Stimulated activated CD8-positive, alpha-beta memory T cell treated with anti-CD3 and anti-CD28 coated beads, Interleukin-15, amount 100 ng/mL, for 1 hour (primary cell): ENCODE results near the gene HAS3.
A peak's percentile ranks its signal among the peaks of the same experiment; 100 is the strongest.
"Not testable (repeated sequence)": the region's sequence is repeated elsewhere in the genome, so short reads cannot be mapped to it uniquely, and the experiment has no call there.

Experiments used
- DNase-seq: peaks from one replicate; pipeline ENCODE4 v3.0.0-alpha.2; 2020; ENCODE audit warnings: low read depth

Gene HAS3

GRCh38 chr16:69116256-69116875 is 10.9 kb downstream of the HAS3 start:
- no peak for DNase-seq

DNA sequence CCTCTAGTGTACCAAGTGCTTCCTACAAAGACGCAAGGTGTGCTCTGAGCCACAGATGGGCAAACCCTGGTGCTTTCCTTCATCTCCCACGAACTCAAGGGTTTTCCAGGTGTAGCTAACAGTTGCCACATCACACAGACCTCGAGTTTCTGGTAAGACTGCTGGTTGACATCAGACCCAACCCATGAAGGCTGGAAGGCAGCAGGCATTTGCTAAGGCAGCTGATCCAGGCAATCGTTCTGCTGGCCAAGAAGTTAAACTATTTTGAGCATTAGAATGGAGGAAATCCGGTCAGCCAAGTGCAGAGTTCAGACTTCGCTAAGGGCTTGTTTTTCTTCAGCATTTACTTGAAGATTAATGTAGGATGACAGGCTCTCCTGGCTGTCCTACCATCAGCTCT is 11.5 kb downstream of the HAS3 start:
- DNase-seq: no peak

DNA sequence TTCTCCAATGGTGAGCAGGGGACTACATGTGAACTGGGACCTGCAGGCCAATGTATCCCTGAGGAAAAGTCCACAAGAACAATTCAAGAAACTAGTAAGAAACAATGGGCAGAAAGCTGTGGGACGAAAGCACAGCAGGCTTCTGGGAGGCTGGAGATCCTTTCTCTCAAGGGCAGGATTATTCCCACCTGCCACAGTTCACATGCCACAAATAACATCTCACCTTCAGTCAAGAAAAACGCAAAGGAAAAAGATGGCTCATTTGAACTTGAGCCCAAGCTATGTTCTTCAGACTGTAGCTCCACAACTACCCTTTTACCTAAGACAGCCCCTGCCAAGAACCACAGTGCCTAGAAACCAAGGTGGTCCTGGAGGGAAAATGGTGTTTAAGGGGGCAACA is 13.0 kb downstream of the HAS3 start:
- DNase-seq: no peak

- DNase-seq: no peak
These were observed 13.5 kb downstream of the HAS3 start for GRCh38 chr16:69118994-69119393.

DNA sequence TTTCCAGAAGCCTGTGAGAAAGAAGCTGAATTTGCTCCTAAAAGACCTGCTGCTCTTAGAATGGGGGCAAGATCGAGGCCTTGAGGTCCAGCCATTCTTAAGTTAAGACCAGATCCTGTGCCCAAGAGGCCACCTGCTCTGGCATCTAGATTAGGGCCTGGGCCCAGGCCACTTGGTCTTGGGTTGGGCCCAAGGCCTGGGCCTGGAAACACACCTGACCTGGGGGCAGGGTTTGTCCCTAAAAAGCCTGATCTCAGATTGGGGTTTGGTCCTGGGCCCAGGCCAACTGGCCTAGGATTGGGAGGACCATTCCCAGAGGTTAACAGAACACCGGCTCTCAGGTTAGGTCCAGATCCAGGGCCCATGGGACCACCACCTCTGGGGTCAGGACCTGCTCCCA is 14.1 kb downstream of the HAS3 start:
- DNase-seq: no peak

DNA sequence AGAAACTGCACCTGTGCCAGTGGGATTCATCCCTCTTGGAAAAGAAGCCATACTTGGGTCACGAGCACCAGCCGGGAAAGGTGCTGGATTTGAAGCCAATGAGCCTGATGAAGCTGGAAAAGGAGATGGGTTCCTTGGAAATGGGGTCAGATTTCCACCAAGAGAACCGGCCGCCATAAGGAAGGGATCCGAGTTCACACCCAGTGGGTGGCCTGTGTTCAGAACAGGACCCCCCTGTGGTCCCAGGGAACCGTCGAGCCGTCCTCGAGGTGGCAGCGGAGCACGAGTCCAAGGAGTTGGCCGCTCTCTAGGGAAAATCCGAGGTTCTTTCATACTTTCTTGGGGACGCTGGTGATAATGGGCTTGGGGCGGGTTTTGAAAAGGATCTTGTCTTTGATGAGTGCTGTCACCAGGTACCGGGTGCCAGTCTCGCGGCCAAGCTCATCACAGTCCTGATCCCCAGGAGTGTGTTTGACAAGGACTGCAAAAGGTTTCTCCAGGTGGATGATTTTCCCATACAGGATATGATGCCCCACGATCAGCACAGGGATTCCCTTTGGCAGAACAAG is 14.7 kb downstream of the HAS3 start:
- DNase-seq: no peak

- DNase-seq: peak; percentile 55
These were observed 18.5 kb downstream of the HAS3 start for GRCh38 chr16:69123910-69124309.

- not testable (repeated sequence) for DNase-seq
These were observed 19.0 kb downstream of the HAS3 start for GRCh38 chr16:69124406-69124805.

- DNase-seq: not testable (repeated sequence)
These were observed 19.5 kb downstream of the HAS3 start for GRCh38 chr16:69124961-69125360.

- no peak for DNase-seq
These were observed 20.8 kb downstream of the HAS3 start for GRCh38 chr16:69126221-69126620.

DNA sequence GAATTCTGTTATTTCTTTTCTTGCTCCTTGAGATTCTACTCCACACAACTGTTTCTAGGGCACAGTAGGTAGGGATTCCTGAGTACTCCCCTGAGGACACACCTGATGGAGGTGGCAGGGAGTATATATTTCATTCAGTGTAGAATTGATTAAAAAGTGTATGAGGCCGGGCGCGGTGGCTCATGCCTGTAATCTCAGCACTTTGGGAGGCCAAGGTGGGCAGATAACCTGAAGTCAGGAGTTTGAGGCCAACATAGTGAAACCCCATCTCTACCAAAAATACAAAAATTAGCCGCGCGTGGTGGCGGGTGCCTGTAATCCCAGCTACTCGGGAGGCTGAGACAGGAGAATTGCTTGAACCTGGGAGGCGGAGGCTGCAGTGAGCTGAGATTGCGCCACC is 21.3 kb downstream of the HAS3 start:
- not testable (repeated sequence) for DNase-seq

DNA sequence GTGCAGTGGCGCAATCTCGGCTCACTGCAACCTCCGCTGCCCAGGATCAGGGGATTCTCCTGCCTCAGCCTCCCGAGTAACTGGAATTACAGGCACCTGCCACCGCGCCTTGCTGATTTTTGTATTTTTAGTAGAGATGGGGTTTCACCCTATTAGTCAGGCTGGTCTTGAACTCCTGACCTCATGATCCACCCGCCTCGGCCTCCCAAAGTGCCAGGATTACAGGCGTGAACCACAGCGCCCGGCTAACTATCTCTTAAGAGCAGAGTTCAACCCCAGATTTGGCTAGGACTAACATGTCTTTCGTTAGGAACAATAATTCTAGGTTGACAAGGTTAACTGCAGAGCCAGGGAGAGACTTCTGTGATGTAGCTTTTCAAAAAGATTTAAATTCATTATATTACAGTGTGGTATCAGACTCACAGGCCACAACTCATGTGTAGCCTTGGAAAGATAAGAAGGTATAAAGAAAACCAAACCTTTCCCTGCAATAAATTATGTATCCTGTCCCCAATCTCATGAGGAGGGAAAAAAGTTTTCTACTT is 22.6 kb downstream of the HAS3 start:
- no peak for DNase-seq

- DNase-seq: no peak
These were observed 25.0 kb downstream of the HAS3 start for GRCh38 chr16:69130461-69130860.

DNA sequence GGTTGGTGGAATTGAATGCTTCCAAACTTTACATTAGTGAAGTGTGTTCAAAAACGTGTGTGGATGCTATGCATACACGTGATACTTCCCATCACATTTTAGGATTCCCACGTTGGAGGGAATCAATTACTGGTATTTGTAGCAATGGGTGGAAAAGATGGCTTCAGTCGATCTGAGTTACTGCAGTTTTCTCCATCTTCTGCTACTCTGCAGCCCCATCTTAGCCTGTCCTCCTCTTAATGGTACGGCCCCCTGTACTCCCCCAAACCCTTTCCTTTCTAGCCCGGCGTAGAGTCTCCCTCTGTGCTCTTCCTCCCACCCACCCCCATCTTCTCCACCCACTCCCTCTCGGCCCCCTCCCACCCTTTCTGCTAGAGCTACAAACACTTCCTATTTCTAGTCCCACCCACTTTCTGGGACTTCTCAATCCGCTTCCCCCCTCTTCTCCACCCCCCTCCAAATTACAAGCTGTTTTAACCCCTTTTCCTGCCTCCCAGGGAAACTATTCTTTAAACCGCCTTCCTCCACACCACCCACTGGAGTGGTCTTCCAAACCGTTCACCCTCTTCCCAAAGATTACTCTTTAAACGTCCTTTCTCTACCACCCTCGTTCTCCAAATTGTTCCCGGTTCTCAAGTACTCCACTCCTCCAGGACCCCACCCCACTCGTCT is 25.9 kb downstream of the HAS3 start:
- DNase-seq: no peak

GRCh38 chr16:69131839-69132423 is 26.5 kb downstream of the HAS3 start:
- DNase-seq: peak; percentile 36

- DNase-seq: peak; percentile 67
These were observed 27.2 kb downstream of the HAS3 start, which contains the start of the genes CHTF8 and UTP4 for GRCh38 chr16:69132424-69133252. Gene CHTF8, minus strand, starts transcription at chr16:69132588. Its CDS starts 11,130 bp downstream, at chr16:69121458. Gene UTP4, plus strand, starts transcription at chr16:69132649. Its CDS starts 811 bp downstream, at chr16:69133460.

- no peak for DNase-seq
These were observed 28.0 kb downstream of the HAS3 start for GRCh38 chr16:69133373-69133954.

- no peak for DNase-seq
These were observed 33.2 kb downstream of the HAS3 start for GRCh38 chr16:69138608-69139007.

DNA sequence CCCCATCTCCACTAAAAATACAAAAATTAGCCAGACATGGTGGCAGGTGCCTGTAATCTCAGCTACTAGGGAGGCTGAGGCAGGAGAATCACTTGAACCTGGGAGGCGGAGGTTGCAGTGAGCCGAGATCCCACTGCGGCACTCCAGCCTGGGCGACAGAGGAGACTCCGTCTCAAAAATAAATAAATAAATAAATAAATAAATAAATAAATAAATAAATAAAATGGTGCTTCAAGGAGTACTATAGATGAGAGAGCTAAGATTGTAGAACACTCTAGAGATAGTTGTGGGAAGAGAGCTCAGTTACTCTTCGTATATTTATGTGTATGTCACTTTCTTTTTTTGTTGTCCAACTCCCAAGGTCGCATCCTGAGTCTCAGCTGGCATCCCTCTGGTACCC is 34.0 kb downstream of the HAS3 start:
- DNase-seq: not testable (repeated sequence)

GRCh38 chr16:69141014-69141413 is 35.6 kb downstream of the HAS3 start:
- DNase-seq: no peak

GRCh38 chr16:69141936-69142335 is 36.5 kb downstream of the HAS3 start:
- DNase-seq: no peak
